Measurements from ENCODE around the gene RTKN2. TPM values are rescaled to one million over a fixed set of nuclear protein-coding genes. Genes with fewer than 3 reads are reported as not detected.

Gene RTKN2
- total and polyA plus RNA-seq, 9 donors: 0.05 to 0.52 (median 0.20) TPM

- H3K27ac ChIP-seq: no peak overlapping the region
- intact Hi-C loops (cut with DNase I): no loop called here
- H3K27me3 ChIP-seq: no peaks in the 10 kb centered on the region
- H3K9me3 ChIP-seq: no peaks in the 10 kb centered on the region
- no peak for TF ChIP-seq CTCF (IDR thresholded peaks at IDR 0.05)
- no peak for DNase-seq
- H3K4me3 ChIP-seq: no peak overlapping the region
- WGBS, 3 donors: 74 to 89% (median 78%) methylated on average over 1 of the region's 1 CpG
- H3K36me3 ChIP-seq: no peaks in the 10 kb centered on the region
- H3K4me1 ChIP-seq (ENCODE audit: insufficient read depth): no peaks in the 10 kb centered on the region
Measured at GRCh38 chr10:62195675-62195926, 73.0 kb downstream of the RTKN2 start.

- intact Hi-C loops (cut with DNase I): no loop called here
- no peak overlapping the region for H3K27ac ChIP-seq
- TF ChIP-seq CTCF (IDR thresholded peaks at IDR 0.05): no peak
- TF ChIP-seq EP300 (IDR thresholded peaks at IDR 0.05): no peak
- no peak for TF ChIP-seq POLR2A (IDR thresholded peaks at IDR 0.05)
- H3K27me3 ChIP-seq: no peaks in the 10 kb centered on the region
- no peak for DNase-seq
- H3K9me3 ChIP-seq: no peaks in the 10 kb centered on the region
- no peak overlapping the region for H3K4me3 ChIP-seq
- no peaks in the 10 kb centered on the region for H3K4me1 ChIP-seq (ENCODE audit: insufficient read depth)
- 85 to 91% (median 85%) methylated on average over 3 of the region's 3 CpGs for WGBS, 3 donors
- no peaks in the 10 kb centered on the region for H3K36me3 ChIP-seq
Measured at GRCh38 chr10:62194924-62195674, 73.5 kb downstream of the RTKN2 start.

GRCh38 chr10:62193479-62193878, 75.2 kb downstream of the RTKN2 start:
- H3K4me3 ChIP-seq: no peak overlapping the region
- no peak overlapping the region for H3K27ac ChIP-seq
- no peak for DNase-seq
- 88 to 97% (median 96%) methylated on average over 3 of the region's 3 CpGs for WGBS, 3 donors
- no peaks in the 10 kb centered on the region for H3K9me3 ChIP-seq
- H3K36me3 ChIP-seq: no peaks in the 10 kb centered on the region
- no peaks in the 10 kb centered on the region for H3K27me3 ChIP-seq
- no peaks in the 10 kb centered on the region for H3K4me1 ChIP-seq (ENCODE audit: insufficient read depth)
- intact Hi-C loops (cut with DNase I): no loop called here
- TF ChIP-seq CTCF (IDR thresholded peaks at IDR 0.05) (no peak), POLR2A (IDR thresholded peaks at IDR 0.05) (no peak), EP300 (IDR thresholded peaks at IDR 0.05) (no peak)

GRCh38 chr10:62189131-62189530, 79.5 kb downstream of the RTKN2 start:
- TF ChIP-seq CTCF (IDR thresholded peaks at IDR 0.05): no peak
- TF ChIP-seq EP300 (IDR thresholded peaks at IDR 0.05): no peak
- no peak for TF ChIP-seq POLR2A (IDR thresholded peaks at IDR 0.05)
- Histone ChIP-seq H3K9me3 (no peaks in the 10 kb centered on the region), H3K4me3 (no peak overlapping the region), H3K27ac (no peak overlapping the region), H3K4me1 (ENCODE audit: insufficient read depth) (no peaks in the 10 kb centered on the region), H3K27me3 (no peaks in the 10 kb centered on the region), H3K36me3 (no peaks in the 10 kb centered on the region)
- intact Hi-C loops (cut with DNase I): loop anchor here in 1 of 4 donors (10.0 kb wide), 1 partner anchor 346 kb away; no protein-coding TSS in a partner anchor
- DNase-seq: no peak
- WGBS, 3 donors: 84 to 92% (median 85%) methylated on average over 1 of the region's 1 CpG
